NCI-H2081 (cell line): ENCODE results near the gene DELE1.

Experiments
- DNase-seq, 2 experiments: peaks; one replicate each; lab custom pipeline; 2025; lab: John Stamatoyannopoulos, UW

Gene DELE1

GRCh38 chr5:141923448-141924313 lies at the start of gene DELE1:
TSS of gene DELE1 (plus strand) at chr5:141923871. CDS start at chr5:141923942, 71 bp downstream.
- peak; percentile 81 to 85 for DNase-seq

- no peak for DNase-seq
Observed at GRCh38 chr5:141873933-141874261, 49.8 kb upstream of the DELE1 start.

GRCh38 chr5:141874262-141874964 lies 49.3 kb upstream of the DELE1 start:
- no peak for DNase-seq

GRCh38 chr5:141875022-141875740 lies 48.5 kb upstream of the DELE1 start:
- no peak for DNase-seq

GRCh38 chr5:141875795-141876627 lies 47.7 kb upstream of the DELE1 start:
- no peak for DNase-seq

- peak; percentile 2 to 17 for DNase-seq
Observed at GRCh38 chr5:141876628-141877355, 46.9 kb upstream of the DELE1 start.

GRCh38 chr5:141877356-141878185 lies 46.1 kb upstream of the DELE1 start:
- DNase-seq: no peak

GRCh38 chr5:141878186-141878710 lies 45.4 kb upstream of the DELE1 start, which contains the start of gene PCDH1:
TSS of gene PCDH1 (minus strand) at chr5:141878410. CDS start at chr5:141878262, 148 bp downstream.
- peak; percentile 13 to 25 for DNase-seq

- DNase-seq: peak; percentile 82 to 87
Observed at GRCh38 chr5:141878711-141879425, 44.8 kb upstream of the DELE1 start.

- DNase-seq: no peak
Observed at GRCh38 chr5:141879426-141879759, 44.3 kb upstream of the DELE1 start.

GRCh38 chr5:141879941-141880738 lies 43.5 kb upstream of the DELE1 start:
- no peak for DNase-seq

GRCh38 chr5:141880961-141881801 lies 42.5 kb upstream of the DELE1 start:
- DNase-seq: no peak

GRCh38 chr5:141881886-141882285 lies 41.8 kb upstream of the DELE1 start:
- no peak for DNase-seq

- no peak for DNase-seq
Observed at GRCh38 chr5:141882594-141883183, 41.0 kb upstream of the DELE1 start.

- no peak for DNase-seq
Observed at GRCh38 chr5:141883184-141883891, 40.3 kb upstream of the DELE1 start.

- DNase-seq: no peak
Observed at GRCh38 chr5:141883892-141884318, 39.8 kb upstream of the DELE1 start.
